Stimulated activated CD8-positive, alpha-beta memory T cell treated with anti-CD3 and anti-CD28 coated beads, Interleukin-7, amount 100 ng/mL, for 4 hours (primary cell): ENCODE results near the gene DOHH.
A peak's percentile ranks its signal among the peaks of the same experiment; 100 is the strongest.
"Not testable (repeated sequence)": the region's sequence is repeated elsewhere in the genome, so short reads cannot be mapped to it uniquely, and the experiment has no call there.

Experiments used
- DNase-seq, 2 donors: peaks; one replicate each; pipeline ENCODE4 v3.0.0-alpha.2; 2020; ENCODE audit warnings: low read depth in 2 of 2

DOHH gene

DNA sequence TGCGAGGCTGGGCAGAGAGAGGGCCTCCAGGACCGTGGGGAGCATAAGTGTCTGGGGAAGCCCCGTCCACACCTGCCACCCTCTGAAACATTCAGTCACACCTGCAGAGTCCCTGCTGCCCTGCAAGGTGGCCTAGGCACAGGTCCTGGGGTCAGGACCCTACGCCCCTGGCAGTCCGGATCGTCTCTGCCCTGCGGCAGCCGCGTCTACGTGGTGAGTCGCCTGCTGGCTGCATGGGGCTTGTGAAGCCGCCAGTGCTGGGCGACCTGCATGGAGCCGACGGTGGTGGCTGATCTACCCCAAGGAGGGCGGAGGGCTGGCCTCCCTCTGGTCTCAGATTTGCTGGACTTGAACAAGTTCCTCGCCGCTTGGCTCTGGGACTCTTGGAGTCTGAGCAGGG, 18.7 kb upstream of the DOHH start:
- no peak for DNase-seq

DNA sequence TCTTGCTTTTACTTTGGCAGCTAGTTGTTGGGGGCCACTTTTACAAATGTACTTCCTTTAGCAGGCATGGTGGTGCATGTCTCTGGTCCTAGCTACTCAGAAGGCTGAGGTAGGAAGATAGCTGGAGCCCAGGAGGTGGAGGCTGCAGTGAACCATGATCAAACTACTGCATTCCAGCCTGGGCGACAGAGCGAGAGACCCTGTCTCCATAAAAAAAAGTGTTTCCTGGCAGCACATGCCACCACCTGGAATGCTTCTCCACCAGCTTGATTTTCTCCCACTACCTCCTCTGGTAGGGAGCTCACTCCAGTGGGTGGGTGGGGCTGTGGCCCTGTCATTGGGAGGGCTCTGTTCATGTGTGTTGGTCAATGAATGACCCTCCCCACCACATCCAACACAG, 18.2 kb upstream of the DOHH start:
- no peak for DNase-seq

DNA sequence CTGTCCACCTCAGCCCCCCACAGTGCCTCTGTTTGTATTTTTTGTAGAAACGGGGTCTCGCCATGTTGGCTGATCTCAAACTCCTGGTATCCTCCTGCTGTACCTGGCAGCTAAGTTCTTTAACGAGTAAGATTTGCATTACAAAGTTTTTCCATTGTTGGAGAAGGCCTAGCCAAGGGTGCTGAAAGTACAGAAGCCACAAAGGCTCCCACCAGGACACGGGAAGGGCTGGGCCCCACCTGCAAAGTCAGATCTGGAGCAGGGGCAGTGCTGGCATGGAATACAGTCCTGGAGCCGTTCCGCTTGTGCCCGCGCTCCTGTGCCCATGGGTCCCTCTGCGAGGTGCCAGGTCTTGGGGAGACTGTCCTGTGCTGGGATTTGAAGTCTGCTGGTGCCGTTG, 17.8 kb upstream of the DOHH start:
- no peak for DNase-seq

DNA sequence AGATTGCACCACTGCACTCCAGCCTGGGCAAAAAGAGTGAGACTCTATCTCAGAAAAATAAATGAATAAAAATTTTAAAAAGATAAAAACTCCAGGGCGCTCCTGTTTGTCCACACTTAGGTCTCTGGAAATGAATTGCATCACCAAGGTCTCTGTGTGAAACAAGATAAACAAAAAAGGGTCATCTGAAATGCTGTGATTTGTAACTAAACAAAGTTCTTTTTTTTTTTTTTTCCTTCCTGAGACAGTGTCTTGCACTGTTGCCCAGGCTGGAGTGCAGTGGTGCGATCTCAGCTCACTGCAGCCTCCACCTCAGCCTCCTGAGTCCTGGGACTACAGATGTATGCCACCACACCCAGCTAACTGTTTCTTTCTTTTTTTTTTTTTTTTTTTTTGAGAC, 17.2 kb upstream of the DOHH start:
- DNase-seq: no peak

DNA sequence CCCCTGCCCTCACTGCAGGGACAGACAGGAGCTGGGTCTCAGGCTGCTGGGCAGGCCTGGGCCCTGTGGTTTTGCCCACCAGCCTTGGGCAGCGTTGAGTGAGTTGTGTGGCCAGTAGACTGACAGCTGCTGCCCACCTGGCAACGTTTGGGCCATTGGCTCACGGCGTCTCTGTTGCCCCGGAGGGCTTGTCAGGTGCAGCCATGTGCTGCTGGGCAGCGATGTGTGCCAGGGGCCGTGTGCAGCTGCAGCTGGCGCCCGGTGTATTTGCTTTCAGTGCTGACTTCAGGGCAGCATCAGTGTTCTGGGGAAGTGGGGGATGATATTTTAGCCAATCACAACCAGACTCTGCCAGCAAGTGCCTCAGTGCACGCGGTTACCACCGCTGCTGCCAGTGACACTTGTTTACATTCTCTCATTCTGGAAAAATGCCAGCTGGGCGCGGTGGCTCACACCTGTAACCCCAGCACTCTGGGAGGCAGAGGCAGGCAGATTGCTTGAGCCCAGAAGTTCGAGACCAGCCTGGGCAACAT, 16.3 kb upstream of the DOHH start:
- DNase-seq: no peak

DNA sequence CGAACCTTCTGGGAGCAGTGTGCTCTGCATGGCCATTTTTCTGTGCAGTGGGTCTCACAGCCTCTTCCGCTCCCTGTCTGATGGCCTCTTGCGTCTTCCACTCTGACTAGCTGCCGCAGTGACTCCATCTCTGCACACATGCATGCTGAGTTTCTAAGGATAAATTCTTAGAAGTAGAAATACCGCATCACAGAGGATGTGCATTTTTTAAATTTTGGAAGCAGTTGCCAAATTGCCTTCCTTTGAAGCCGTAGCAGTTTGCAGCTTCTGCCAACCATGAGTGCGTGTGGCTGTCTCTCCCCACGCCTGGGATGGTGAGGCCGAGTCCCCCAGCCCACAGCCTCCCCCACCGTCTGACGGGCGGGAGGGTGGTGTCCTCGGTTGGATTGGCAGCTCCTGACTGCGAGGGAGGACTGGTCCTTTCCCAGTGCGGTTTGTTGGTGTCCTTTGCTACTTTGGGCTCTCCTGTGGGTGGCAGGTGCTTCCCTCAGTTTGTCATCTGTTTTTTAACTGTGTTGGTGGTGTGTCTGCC, 15.5 kb upstream of the DOHH start:
- no peak for DNase-seq

DNA sequence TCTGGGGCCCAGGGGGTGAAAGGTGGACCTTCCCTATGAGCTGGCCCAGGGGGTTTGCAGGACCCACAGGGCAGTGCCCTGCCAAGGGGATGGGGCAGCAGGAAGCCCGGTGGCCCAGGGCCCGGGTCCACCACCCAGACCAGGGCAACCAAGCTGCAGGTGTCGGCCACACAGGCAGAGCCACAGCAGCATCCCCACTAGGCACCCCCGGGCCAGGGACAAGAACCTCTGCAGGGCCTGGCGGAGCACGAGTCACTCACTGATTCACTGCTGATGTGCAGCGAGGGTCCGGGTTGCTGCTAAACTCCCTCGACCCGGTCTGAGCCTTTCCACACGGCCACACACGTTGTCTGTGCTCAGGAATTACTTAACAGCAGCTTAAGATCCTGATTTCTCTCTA, 14.5 kb upstream of the DOHH start:
- DNase-seq: no peak

DNA sequence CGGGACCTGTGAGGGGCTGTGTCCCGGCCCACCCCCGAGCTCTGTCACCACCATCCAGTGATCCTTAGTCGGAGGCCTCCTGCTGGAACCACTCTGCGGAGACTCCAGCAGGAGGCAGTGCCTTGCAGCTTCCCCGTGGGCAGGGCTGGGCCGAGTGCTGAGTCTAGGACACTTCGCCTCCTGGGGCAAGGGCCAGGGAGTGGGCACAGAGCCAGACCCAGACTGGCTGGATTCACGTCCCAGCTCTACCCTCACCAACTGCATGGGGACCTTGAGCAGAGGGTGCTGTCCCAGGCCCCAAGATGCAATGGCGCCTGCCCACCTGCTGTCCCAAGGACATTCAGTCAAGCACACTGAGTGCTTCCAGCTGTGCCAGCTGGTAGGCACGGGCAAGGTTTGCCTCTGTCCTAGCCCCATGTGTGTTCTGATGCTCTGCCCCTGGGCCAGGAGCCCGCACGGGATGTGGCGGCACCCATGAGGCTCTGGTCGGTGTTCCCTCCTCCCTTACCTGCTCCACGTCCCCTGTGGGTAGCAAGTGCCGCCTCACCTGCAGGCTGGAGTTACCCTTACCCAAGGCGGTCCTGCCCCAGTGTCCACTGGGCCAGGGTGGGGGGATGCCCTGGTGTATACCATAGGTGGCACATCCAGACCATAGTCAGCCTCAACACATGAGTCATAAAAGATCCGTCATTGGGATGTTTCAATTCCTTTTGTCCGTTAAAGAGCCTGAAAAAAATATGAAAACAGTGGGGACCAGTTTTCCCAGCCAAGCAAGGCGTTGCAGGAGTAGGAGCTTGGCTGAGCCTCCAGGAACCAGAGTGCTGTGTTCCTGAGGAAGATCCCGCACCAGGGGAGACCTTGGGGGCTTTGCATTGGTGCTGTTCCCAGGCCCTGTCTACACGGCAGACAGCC, 13.0 kb upstream of the DOHH start:
- no peak for DNase-seq

DNA sequence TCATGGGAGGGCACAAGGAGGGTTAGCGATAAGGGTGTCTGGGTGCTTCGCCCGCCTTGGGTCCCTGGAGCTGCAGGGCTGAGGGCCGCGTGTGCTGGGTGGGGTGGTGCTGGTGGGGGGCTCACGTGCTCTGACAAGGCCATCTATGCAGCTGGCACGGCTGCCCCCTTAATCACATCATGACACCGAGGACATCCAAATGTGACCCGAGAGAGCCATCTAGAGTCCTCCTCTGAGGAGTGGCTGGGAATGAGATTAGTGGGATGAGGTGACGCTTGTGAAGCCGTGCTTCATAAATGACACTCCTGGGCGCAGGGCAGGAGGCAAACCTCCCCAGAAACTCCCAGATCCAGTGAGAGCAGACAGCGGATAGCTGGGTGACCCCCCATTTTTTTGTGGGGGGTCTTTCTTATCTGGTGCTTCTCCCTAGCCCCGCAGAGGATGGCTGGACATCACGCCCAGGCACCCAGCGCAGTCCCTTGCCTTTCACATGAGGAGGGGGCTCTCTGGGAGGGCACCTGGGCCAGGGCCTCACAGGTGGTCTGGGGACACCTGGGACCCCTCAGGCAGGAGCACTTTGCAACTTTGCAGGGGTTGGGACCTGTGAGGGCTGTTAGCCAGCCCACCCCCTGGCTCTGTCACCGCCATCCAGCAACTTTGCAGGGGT, 12.2 kb upstream of the DOHH start:
- no peak for DNase-seq

DNA sequence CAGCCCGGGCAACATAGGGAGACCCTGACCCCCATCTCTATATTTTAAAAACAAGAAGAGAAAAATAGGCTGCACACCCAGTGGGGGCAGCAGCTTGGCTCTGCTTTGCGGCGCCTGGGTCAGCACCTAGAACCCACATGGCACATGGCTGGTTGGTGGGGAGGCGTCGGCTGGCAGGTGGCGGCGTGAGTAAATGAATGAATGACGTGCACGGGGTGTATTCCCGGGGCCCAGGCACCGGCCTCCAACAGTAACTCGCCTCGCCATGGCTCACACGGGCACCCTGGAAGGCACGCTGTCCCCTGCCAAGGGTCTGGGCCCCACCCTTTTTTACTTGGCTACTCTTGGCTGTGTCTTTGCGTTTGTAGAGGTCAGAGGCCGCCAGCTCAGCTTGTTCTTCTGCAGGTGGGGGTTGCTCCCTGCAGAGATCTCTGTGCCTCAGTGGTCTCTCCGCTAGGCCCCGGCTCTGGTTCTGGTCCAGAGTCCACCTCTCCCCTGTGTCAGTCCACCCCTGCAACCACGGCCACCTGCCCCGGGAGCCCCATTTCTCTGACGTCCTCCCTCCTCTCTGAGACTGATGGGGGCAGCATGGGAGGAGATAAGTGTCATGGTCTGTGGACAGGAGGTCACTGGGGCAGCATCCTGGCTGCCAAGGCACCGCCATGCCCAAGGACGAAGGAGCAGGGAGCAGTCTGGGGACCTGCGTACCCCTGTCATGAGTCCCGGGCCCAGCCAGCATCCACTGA, 11.2 kb upstream of the DOHH start:
- no peak for DNase-seq

DNA sequence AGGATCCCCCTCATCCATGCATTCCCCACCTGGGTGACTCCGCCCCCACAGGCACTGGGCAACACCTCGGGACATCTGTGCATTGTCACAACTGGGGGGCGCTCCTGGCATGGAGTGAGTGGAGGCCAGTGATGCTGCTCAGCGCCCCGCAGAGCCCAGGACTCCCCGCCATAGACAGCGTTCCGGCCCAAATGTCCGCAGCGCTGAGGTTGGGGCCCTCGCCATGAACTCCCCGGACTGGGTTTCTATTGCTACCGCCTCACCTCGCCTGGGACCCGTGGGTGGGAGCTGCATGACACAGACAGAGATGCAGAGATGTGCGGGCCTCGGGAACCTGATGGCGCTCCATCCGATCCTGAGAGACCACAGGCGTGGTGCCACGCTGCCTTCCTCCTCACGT, 10.3 kb upstream of the DOHH start:
- DNase-seq: no peak

DNA sequence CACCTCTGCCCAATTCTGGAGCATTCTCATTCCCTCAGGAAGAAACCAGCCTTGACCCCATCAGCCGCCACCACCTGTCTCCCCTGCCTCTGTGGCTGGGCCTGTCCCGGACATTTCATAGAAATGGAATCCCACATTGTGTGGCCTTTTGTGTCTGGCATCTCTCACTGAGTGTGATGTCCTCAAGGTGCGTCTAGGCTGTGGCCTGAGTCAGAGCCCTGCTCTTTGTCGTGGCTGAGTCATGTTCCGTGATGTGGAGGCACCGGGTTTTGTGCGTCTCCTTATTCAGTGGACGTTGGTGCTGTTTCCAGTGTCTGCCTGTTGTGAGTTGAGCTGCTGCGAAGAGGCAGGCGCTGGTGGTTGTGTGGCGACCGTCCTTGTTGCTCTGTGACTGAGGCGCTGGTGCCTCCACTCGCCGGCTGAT, 9.1 kb upstream of the DOHH start:
- no peak for DNase-seq

DNA sequence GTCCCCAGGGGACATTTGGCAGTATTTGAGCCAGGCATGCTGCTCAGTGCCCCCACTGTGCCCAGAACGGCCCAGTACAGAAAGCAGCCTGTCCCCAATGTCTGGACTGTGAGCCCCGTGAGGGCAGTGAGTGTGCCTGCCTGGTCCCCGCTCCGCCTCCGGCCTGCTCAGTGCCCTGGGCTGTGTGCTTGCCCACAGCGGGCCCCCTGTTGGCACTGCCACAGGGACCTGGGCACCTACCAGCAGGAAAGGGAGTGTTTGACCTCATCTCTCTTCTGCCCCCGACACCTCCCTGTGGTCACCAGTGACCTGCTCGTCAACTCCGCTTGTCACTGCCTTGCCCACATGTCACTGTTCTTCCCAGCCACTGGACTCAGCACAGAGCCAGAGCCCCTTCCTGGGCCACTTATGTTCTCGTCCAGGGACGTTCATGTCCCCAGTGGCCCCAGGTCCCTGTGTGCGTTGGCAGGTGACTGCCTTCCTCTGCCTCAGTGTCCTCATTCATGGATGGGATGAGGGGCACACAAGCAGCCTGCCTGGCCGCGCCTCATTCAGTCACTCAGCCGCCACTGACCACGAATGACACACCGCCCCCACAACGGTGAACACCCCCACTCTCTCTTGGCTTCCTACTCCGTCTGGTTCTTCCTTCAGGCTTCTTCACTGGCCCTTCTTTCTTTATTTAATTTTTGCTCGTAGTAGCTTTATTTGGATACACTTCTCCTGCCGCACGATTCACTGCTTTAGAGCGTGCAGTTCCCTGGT, 8.5 kb upstream of the DOHH start:
- no peak for DNase-seq

DNA sequence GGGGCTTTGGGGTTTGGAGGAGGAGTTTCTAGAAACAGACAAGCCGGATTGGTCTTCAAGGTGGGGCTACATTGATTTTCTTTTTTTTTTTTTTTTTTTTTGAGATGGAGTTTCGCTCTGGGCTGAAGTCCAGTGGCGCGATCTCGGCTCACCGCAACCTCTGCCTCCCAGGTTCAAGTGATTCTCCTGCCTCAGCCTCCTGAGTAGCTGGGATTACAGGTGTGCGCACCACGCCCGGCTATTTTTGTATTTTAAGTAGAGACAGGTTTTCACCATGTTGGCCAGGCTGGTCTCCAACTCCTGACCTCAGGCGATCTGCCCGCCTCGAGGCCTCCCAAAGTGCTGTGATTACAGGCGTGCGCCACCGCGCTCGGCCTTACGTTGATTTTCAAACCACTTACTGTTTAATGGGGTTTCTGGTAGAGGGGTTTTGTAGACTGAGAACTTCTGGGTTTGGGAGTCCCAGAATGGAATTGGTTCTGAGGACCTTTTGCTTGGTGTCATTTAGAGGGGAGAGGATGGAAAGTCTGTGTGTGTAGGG, 7.7 kb upstream of the DOHH start:
- not testable (repeated sequence) for DNase-seq

DNA sequence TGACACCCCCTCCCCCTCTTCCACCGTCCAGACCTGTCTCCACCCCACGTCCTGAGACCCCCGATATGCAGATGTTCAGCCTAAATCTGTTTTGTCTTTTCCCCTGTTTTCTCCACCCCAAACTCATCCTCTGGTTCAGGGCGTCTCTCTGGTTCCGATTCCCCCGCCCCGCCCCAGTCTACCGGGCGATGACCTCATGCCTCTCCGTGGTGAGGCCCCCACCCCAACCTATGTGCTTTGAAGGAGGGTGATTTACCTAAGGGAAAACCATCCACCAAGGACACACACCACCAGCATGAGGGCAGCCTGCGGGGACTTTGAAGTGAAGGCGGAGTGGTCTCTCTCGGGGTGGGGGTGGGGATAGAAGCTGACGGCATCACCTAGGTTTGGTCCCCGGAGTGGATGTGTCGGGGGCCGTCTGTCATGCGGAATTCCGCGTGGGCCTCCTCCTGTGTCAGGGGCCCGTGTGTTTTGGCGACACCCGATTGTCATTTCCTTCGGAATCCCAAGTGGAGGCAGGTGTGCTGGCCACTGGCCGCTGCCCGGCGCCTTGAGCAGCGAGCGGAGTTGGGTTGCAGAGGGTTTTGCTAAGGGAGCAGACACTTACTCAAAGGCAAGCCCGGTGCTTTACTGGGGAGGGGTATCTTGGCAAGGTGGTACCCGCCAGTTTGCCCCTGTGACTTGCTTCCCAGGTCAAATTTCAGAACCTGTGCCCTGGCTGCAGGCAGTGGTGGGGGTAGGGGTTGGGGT, 7.1 kb upstream of the DOHH start:
- no peak for DNase-seq

DNA sequence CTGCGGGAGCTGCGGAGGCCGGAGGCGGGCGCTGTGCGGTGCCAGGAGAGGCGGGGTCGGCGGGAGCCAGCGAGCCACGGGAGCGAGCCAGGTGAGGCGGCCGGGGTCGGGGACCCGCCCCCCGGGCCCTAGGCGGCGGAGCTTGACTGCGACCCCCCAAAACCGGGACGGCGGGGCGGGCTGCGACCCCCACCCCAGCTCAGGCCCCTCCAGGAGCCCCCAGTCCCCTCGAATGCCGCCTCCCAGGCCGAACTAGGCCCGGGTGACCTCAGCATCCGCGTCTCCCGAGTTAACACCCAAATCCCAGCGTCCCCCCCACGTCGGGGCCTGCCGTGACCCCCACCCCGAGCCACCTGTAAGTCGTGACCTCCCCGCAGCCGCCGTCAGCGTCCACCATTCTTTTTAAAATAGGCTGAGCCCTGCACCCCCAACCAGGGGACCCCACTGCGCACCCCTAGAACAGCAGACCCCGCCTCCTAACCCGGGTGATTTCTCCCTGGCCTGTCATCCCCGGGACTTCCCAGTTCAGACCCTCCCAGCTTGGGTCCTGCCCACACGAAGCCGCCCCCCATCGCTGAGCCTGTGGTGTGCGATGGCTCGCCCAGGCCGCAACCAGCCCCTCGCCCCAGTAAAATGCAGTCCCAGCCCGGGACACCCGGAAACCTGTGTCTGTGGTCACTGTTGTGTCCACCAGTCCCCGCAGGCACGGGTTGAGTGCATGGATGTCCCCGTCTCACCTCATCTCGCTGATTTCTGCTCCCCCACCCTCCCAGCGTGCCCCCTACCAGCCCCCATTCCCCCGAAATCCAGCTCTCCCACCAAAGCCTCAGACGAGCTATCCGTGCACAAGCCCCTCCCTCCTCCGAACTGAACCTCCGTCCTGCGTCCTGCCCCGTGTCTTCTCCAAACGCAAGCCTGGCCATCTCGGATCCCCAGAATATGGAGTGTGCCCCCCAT, 6.2 kb upstream of the DOHH start:
- DNase-seq: peak in 1 of 2 donors; percentile 21

DNA sequence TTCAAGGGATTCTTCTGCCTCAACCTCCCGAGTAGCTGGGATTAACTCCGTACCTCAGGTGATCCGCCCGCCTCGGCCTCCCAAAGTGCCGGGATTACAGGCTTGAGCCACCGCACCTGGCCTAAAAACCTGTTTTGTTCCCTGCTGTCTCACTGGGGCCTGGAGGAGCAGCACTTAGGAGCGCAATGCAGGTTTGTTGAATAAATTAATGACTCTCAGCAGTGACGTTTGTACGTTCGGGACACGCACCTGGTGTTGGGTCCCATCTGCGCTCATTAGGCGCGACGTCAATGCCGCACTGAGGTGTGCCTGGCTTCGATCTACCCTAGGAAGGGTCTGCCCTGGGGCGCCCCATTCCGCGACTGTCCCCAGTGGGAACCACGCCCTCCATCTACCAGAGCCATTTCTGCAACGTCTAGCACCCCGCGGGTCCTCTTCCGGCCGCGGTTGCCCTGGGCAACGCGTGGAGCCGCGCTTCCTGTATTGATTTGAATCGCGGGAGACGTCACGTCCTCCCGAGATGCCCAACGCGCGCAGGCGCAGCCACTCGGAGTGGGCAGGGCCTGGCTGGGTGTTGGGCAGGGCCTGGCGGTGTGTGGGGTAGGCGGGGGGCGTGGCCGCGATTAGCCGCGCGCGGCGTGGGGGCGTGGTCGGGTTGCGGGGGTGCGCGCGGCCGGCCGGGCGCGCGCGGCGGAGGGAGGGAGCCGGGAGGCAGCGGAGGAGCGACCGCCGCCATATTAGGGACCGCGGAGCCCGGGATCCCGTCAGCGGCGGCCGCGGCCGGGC, 5.3 kb upstream of the DOHH start, which contains the start of gene FZR1:
FZR1 (plus strand) TSS at position 714 of the 786 bp plus-strand sequence. CDS start 16,679 bp downstream, outside the sequence.
- DNase-seq: peak; percentile 98 to 100

DNA sequence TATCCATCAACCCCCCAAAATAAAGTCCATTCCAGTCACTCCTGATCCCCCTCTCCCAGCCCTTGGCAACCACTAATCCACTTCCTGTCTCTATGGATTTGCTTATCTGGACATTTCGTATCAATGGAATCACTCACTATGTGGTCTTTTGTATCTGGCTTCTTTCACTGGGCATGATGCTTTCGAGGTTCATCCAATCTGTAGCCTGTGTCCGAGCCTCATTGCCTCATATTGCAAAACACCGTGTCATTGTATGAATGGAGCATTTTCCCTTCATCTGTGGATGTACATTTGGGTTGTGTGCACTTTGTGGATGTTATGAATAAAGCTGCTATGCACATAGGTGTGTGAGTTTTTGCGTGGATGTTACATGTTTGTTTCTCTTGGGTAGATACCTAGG, 4.3 kb upstream of the DOHH start:
- no peak for DNase-seq
